OCI-LY3 (cell line): ENCODE data around the gene UBAC2.

Experiments
- H2AFZ ChIP-seq: fragments of 200-600, 300-600 bp; shearing (Covaris generic); 2 replicates; pipeline ENCODE4 v1.6.0; 2014; ENCODE audit warnings: antibody characterized with exemption, low read depth, low read length
- H3K27ac ChIP-seq: fragments of 200-600, 300-600 bp; sonication (generic); 2 replicates; pipeline ENCODE4 v1.5.1; 2014; ENCODE audit warnings: mild to moderate bottlenecking, low read length, moderate library complexity, mixed read lengths
- H3K27me3 ChIP-seq: fragments of 200-600, 300-600 bp; sonication (generic); 2 replicates; pipeline ENCODE4 v1.6.1; 2014; ENCODE audit warnings: low read depth, low read length, mixed read lengths
- H3K36me3 ChIP-seq: fragments of 200-600, 300-600 bp; sonication (generic); replicated peaks from 2 replicates; pipeline ENCODE3; 2014; ENCODE audit warnings: low read depth, low read length, mixed read lengths
- H3K4me1 ChIP-seq: fragments of 300-600, 200-600 bp; sonication (generic); 2 replicates; pipeline ENCODE4 v1.6.1; 2014; ENCODE audit warnings: low read length, mixed read lengths
- H3K4me2 ChIP-seq: fragments of 200-600, 300-600 bp; sonication (generic); 2 replicates; pipeline ENCODE4 v1.6.1; 2014; ENCODE audit warnings: low read length, mixed read lengths
- H3K4me3 ChIP-seq: fragments of 300-600, 200-600 bp; sonication (generic); 2 replicates; pipeline ENCODE4 v1.5.1; 2014; ENCODE audit warnings: antibody characterized with exemption, mild to moderate bottlenecking, low read length, moderate library complexity
- H3K79me2 ChIP-seq: fragments of 300-600, 200-600 bp; shearing (Covaris generic); 2 replicates; pipeline ENCODE4 v1.6.1; 2014; ENCODE audit warnings: mild to moderate bottlenecking, low read length, mixed read lengths
- H3K9ac ChIP-seq: fragments of 300-600, 200-600 bp; shearing (Covaris generic); 2 replicates; pipeline ENCODE4 v1.6.0; 2014; ENCODE audit warnings: mild to moderate bottlenecking, low read length, moderate library complexity
- H3K9me3 ChIP-seq: fragments of 200-600, 300-600 bp; shearing (Covaris generic); 2 replicates; pipeline ENCODE4 v1.6.1; 2014; ENCODE audit warnings: low read length, mixed read lengths; ENCODE audit not compliant: insufficient read depth
- H4K20me1 ChIP-seq: fragments of 200-600, 300-600 bp; sonication (generic); 2 replicates; pipeline ENCODE4 v1.6.1; 2016; ENCODE audit warnings: low read length, mixed read lengths; ENCODE audit not compliant: insufficient read depth
- CTCF ChIP-seq: fragments of 200-600, 300-600 bp; sonication (generic); IDR thresholded peaks from 2 replicates; pipeline ENCODE4 v1.5.1; 2014; ENCODE audit warnings: antibody characterized with exemption, low read length, low read depth
- EZH2phosphoT487 ChIP-seq: fragments of 200-600 bp; shearing (Covaris generic); IDR thresholded peaks from 2 replicates; pipeline ENCODE4 v1.6.1; 2018; ENCODE audit warnings: antibody characterized with exemption, mixed run types, low read depth

Gene UBAC2

GRCh38 chr13:99250982-99251825, 50.5 kb downstream of the UBAC2 start:
- Histone ChIP-seq H3K36me3 (peaks cover 20% of the 10 kb centered on the region), H2AFZ (no peak overlapping the region), H3K4me1 (peaks cover 5% of the 10 kb centered on the region), H3K27ac (no peak overlapping the region), H3K9ac (no peak overlapping the region), H3K4me2 (no peak overlapping the region), H3K4me3 (no peak overlapping the region), H3K79me2 (no peaks in the 10 kb centered on the region), H4K20me1 (peaks cover 23% of the 10 kb centered on the region; the same call in 1 of the 2 replicates), H3K9me3 (no peaks in the 10 kb centered on the region), H3K27me3 (peaks cover 10% of the 10 kb centered on the region; the same call in 1 of the 2 replicates)
- no peak for TF ChIP-seq CTCF
- TF ChIP-seq EZH2phosphoT487 = no peak

- Histone ChIP-seq H3K4me3 (no peak overlapping the region), H3K9me3 (no peaks in the 10 kb centered on the region), H2AFZ (no peak overlapping the region), H3K27me3 (peaks cover 10% of the 10 kb centered on the region; the same call in 1 of the 2 replicates), H3K36me3 (peaks cover 20% of the 10 kb centered on the region), H3K27ac (no peak overlapping the region), H3K79me2 (no peaks in the 10 kb centered on the region), H3K4me2 (no peak overlapping the region), H4K20me1 (peaks cover 27% of the 10 kb centered on the region; the same call in 1 of the 2 replicates), H3K9ac (no peak overlapping the region), H3K4me1 (peaks cover 12% of the 10 kb centered on the region)
- TF ChIP-seq EZH2phosphoT487 = no peak
- TF ChIP-seq CTCF = no peak
Measured at GRCh38 chr13:99251921-99252320, 51.3 kb downstream of the UBAC2 start.

- peaks cover 36% of the 10 kb centered on the region for H4K20me1 ChIP-seq
- peaks cover 15% of the 10 kb centered on the region; the same call in 1 of the 2 replicates for H3K27me3 ChIP-seq
- H2AFZ ChIP-seq = no peak overlapping the region
- H3K9me3 ChIP-seq = no peaks in the 10 kb centered on the region
- no peak overlapping the region for H3K4me3 ChIP-seq
- H3K9ac ChIP-seq = no peak overlapping the region
- peaks cover 19% of the 10 kb centered on the region for H3K36me3 ChIP-seq
- H3K4me1 ChIP-seq = peaks cover 39% of the 10 kb centered on the region
- H3K27ac ChIP-seq = no peak overlapping the region
- no peak overlapping the region for H3K4me2 ChIP-seq
- no peaks in the 10 kb centered on the region for H3K79me2 ChIP-seq
- TF ChIP-seq CTCF (no peak), EZH2phosphoT487 (no peak)
Measured at GRCh38 chr13:99254830-99255229, 54.2 kb downstream of the UBAC2 start.

- peaks cover 20% of the 10 kb centered on the region for H3K27me3 ChIP-seq
- H2AFZ ChIP-seq = no peak overlapping the region
- no peak for TF ChIP-seq EZH2phosphoT487
- TF ChIP-seq CTCF = no peak
- H4K20me1 ChIP-seq = peaks cover 40% of the 10 kb centered on the region
- H3K27ac ChIP-seq = no peak overlapping the region
- H3K36me3 ChIP-seq = peaks cover 23% of the 10 kb centered on the region
- no peaks in the 10 kb centered on the region for H3K9me3 ChIP-seq
- H3K9ac ChIP-seq = no peak overlapping the region
- H3K79me2 ChIP-seq = no peaks in the 10 kb centered on the region
- H3K4me2 ChIP-seq = no peak overlapping the region
- H3K4me3 ChIP-seq = no peak overlapping the region
- peaks cover 39% of the 10 kb centered on the region for H3K4me1 ChIP-seq
Measured at GRCh38 chr13:99255271-99255670, 54.6 kb downstream of the UBAC2 start.
